Osteocyte (in vitro differentiated cells): ENCODE data around the gene INTS7. TPM values are rescaled to one million over a fixed set of nuclear protein-coding genes. Genes with fewer than 3 reads are reported as not detected.

Experiments
- DNase-seq: peaks from one replicate; pipeline ENCODE4 v3.0.0; 2021; ENCODE audit warnings: mixed read lengths; ENCODE audit not compliant: unreplicated experiment; ENCODE audit errors: extremely low spot score
- H3K27ac Mint-ChIP-seq: one replicate; pipeline ENCODE4 v1.8.0; 2021; ENCODE audit warnings: mild to moderate bottlenecking, mixed read lengths; ENCODE audit not compliant: unreplicated experiment
- H3K27me3 Mint-ChIP-seq: one replicate; pipeline ENCODE4 v1.8.0; 2021; ENCODE audit warnings: mixed read lengths; ENCODE audit not compliant: unreplicated experiment
- H3K36me3 Mint-ChIP-seq: one replicate; pipeline ENCODE4 v1.8.0; 2021; ENCODE audit warnings: mixed read lengths; ENCODE audit not compliant: unreplicated experiment
- H3K4me1 Mint-ChIP-seq: one replicate; pipeline ENCODE4 v1.8.0; 2021; ENCODE audit warnings: mixed read lengths; ENCODE audit not compliant: unreplicated experiment
- H3K4me3 Mint-ChIP-seq: one replicate; pipeline ENCODE4 v1.8.0; 2021; ENCODE audit warnings: mild to moderate bottlenecking, moderate library complexity, mixed read lengths; ENCODE audit not compliant: unreplicated experiment
- H3K9me3 Mint-ChIP-seq: one replicate; pipeline ENCODE4 v1.8.0; 2021; ENCODE audit warnings: mixed read lengths; ENCODE audit not compliant: unreplicated experiment
- CTCF ChIP-seq: fragments of 200-600 bp; sonication (generic); IDR thresholded peaks from 2 replicates; pipeline ENCODE4 v1.5.0; 2021; ENCODE audit warnings: antibody characterized with exemption, mild to moderate bottlenecking, moderate library complexity
- total RNA-seq: library from RNA; stranded (reverse); gene quantifications from 2 replicates; pipeline ENCODE4 v1.2.1, GENCODE V29; 2021

INTS7 gene
- total RNA-seq, 1 donor from 2014 or later: 18.4 TPM

GRCh38 chr1:211952299-211952698 lies 83.1 kb downstream of the INTS7 start:
- no peak for DNase-seq
- Mint-ChIP-seq H3K9me3 (no peaks in the 10 kb centered on the region), H3K36me3 (peaks cover 17% of the 10 kb centered on the region), H3K27me3 (no peaks in the 10 kb centered on the region), H3K27ac (no peak overlapping the region), H3K4me3 (no peak overlapping the region), H3K4me1 (peaks cover 4% of the 10 kb centered on the region)
- TF ChIP-seq CTCF: no peak

DNA sequence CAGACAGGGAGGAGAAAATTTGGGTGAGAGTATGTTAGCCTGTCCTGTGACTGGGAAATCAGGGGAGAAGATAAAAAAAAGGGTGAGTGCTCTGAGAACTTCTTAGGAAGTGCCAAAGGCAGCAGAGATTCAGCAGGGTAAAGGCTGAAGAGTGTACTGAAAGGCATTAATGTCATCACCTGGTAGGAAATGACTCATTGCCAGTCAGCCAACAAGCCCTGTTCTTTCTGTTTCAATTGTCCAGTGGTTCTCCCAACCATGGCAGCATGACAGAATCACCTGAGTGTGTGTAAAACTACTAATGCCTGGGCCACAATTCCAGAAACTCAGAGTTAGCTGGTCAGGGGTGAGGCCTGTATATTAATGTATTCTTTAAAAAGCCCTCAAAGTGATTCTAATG lies 83.5 kb downstream of the INTS7 start:
- Mint-ChIP-seq H3K27ac (no peak overlapping the region), H3K4me1 (peaks cover 4% of the 10 kb centered on the region), H3K9me3 (no peaks in the 10 kb centered on the region), H3K27me3 (no peaks in the 10 kb centered on the region), H3K36me3 (peaks cover 13% of the 10 kb centered on the region), H3K4me3 (no peak overlapping the region)
- TF ChIP-seq CTCF: no peak
- DNase-seq: no peak

GRCh38 chr1:211948377-211948776 lies 87.0 kb downstream of the INTS7 start:
- H3K36me3 Mint-ChIP-seq: peaks cover 14% of the 10 kb centered on the region
- no peak for DNase-seq
- no peaks in the 10 kb centered on the region for H3K27me3 Mint-ChIP-seq
- peaks cover 4% of the 10 kb centered on the region for H3K4me1 Mint-ChIP-seq
- H3K27ac Mint-ChIP-seq: no peak overlapping the region
- no peaks in the 10 kb centered on the region for H3K9me3 Mint-ChIP-seq
- H3K4me3 Mint-ChIP-seq: no peak overlapping the region
- no peak for TF ChIP-seq CTCF

GRCh38 chr1:211947396-211948295 lies 87.7 kb downstream of the INTS7 start:
- Mint-ChIP-seq H3K27ac (no peak overlapping the region), H3K36me3 (peaks cover 14% of the 10 kb centered on the region), H3K9me3 (no peaks in the 10 kb centered on the region), H3K4me3 (no peak overlapping the region), H3K27me3 (no peaks in the 10 kb centered on the region), H3K4me1 (peaks cover 4% of the 10 kb centered on the region)
- no peak for DNase-seq
- no peak for TF ChIP-seq CTCF

GRCh38 chr1:211944733-211945500 lies 90.4 kb downstream of the INTS7 start:
- TF ChIP-seq CTCF: peak; percentile 39
- H3K27ac Mint-ChIP-seq: no peak overlapping the region
- H3K36me3 Mint-ChIP-seq: peaks cover 28% of the 10 kb centered on the region
- H3K27me3 Mint-ChIP-seq: no peaks in the 10 kb centered on the region
- DNase-seq: no peak
- H3K4me3 Mint-ChIP-seq: no peak overlapping the region
- peaks cover 4% of the 10 kb centered on the region for H3K4me1 Mint-ChIP-seq
- H3K9me3 Mint-ChIP-seq: no peaks in the 10 kb centered on the region
